NCI-H1930 (cell line): ENCODE results near the gene DGKB.
"Not testable (repeated sequence)": the region's sequence is repeated elsewhere in the genome, so short reads cannot be mapped to it uniquely, and the experiment has no call there.

Experiments used
- DNase-seq, 2 experiments: peaks; one replicate each; lab custom pipeline; 2025; lab: John Stamatoyannopoulos, UW

Gene DGKB

DNA sequence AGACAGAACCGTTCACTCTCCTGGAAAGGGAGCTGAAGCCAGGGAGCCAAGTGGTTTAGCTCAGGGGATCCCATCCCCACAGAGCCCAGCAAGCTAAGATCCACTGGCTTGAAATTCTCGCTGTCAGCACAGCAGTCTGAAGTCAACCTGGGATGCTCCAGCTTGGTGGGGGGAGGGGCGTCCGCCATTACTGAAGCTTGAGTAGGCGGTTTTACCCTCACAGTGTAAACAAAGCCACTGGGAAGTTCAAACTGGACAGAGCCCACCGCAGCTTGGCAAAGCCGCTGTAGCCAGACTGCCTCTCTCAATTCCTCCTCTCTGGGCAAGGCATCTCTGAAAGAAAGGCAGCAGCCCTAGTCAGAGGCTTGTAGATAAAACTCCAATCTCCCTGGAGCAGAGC lies 443.7 kb downstream of the DGKB start:
- DNase-seq: not testable (repeated sequence)

GRCh38 chr7:14457568-14458453 lies 444.7 kb downstream of the DGKB start:
- peak; percentile 17 to 28 for DNase-seq

DNA sequence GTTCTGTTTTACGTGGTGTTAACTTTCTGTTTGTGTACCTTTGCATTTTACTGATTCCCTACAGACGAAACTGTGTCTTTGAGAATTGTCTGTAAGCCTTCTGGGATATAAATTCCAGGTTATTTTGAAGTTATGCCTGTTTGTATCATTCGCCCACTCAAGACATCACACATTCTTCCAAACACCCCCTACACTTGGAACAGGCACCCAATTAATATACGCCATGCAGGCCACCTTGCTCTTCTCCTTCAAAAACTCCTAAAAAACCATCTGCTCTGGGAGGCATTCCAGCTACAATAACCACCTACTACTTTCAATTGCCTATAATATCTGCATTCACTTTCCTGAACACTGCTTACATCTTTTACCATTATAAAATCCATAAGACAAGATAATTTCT lies 453.3 kb downstream of the DGKB start:
- DNase-seq: no peak

GRCh38 chr7:14446829-14447228 lies 455.7 kb downstream of the DGKB start:
- no peak for DNase-seq

GRCh38 chr7:14446219-14446618 lies 456.3 kb downstream of the DGKB start:
- no peak for DNase-seq

- DNase-seq: no peak
Observed at GRCh38 chr7:14438366-14438765, 464.2 kb downstream of the DGKB start.

DNA sequence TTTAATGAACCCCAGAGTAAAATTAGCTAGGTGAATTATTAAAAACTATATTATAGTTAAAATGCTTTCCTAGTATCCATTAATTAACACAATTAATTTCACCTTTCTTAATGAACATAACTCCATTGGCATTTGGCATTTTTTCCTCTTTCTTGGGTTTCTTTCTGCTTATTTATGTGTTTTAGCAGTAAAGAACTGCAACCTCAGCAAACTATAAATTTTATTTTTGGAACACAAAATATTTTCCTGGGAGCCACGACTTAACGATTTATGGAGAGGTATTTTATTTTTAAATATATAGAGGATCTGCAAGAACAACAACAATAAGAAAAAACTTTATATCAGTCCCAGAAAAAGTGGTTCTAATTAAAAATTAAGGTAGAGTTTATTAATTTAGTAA lies 465.7 kb downstream of the DGKB start:
- no peak for DNase-seq

GRCh38 chr7:14432924-14433323 lies 469.6 kb downstream of the DGKB start:
- no peak for DNase-seq

DNA sequence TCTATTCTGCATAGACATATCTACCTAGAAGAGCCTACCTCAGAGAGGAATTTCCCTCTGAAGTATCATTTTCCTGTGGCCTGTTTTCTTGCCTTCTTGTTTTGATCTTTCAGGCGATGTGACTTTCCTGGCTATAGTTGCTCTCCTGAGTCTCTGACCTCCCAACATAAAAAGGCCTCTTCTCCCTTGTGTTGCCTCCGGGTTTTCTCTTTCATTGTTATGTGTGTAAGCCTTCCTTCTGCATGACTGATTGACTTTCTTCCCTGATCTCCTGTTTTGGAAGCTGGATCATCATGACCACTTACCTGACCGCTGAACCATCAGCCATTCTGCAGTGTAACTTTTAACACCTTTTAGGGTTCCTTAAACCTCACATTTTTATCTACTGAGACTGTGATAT lies 471.6 kb downstream of the DGKB start:
- no peak for DNase-seq

DNA sequence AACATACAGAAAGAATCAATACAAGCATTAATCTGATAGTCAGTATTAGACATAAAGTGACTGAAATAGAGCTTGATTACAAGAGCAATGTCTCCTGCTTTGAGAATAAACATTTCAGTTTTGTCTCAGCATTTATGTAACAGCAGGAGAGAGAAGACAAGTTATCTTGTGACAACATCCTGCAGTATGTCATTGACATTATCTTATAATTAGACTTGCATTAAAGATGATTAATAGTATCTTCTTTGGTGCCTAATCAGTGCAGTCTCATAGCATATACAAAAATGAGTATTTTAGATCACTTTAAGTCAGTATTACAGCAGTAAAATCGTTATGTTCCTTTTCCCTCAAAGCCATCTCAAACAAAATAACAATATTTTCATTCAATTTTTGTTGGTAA lies 477.0 kb downstream of the DGKB start:
- no peak for DNase-seq

GRCh38 chr7:14424675-14425074 lies 477.9 kb downstream of the DGKB start:
- no peak for DNase-seq

DNA sequence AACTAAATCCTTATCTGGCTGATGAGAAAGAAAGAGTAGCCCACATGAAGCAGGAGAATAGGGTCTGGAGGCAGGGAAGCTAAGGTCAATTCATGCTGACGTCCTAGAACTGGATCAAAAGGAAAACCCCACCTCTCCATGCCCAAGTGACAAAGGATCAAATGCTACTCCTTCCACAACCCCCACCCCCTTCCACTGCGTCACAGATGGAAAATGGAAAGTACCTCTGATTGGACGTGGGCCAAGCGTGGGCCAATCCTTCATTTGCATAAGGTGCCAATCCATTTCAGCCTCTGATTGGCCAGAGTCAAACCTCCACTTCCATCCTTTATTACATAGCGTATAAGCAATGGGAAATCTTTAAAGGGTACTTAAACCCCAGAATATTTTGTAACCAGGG lies 481.8 kb downstream of the DGKB start:
- DNase-seq: no peak

DNA sequence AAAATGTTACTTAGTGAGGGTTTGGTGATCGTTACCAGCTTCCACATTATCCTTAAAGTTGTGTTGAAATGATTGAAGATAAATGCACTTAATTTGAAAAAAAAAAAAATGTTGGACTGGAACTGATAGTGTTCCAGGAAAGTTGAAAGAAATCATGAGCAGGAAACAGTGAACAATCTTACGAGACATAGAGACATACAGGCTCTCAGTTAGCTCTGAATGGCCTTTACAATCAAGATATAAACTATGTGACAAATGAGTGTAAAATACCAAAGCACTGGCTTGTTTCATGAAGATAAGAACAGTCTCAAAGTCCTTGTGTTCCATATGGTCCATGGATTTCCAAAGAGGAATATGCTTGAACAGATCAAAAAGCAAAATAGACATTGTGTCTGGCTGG lies 483.0 kb downstream of the DGKB start:
- no peak for DNase-seq

DNA sequence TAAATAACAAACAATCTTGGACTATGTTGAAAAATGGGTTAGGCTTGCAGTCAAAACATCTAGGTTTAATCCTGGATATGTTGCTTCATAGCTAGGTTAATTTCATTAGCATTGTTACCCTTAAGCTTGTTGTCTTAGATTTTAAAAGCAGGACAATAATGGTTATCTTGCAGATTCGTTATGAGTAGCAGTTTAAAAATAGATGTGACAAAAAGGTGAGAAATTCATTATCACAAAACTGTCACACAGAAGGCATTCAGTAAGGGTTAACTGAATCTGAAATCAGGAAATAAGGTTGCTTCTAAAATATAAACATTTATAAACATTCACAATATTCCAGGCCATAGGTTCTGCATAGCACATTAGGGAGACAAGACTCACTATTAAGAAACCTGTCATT lies 483.9 kb downstream of the DGKB start:
- no peak for DNase-seq

GRCh38 chr7:14414274-14414986 lies 488.1 kb downstream of the DGKB start:
- no peak for DNase-seq

- no peak for DNase-seq
Observed at GRCh38 chr7:14407246-14408015, 495.1 kb downstream of the DGKB start.

DNA sequence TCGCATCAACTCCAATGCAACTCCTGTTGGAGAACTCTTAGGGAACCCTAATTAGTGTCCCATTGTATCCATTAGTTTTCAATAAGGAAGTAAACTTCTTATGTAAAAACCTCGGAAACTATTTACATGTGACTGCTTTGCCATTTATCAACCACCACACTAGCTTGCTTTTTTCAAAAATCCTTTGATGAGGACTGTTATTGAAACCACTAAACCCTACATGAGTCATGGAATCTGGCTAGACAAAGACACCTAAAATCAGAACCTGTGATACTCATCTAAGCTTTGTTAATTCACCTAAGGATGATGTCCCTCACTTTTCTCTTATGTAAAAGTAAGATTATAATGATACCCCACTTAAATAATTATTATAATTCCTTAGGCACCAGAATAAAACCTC lies 499.0 kb downstream of the DGKB start:
- DNase-seq: no peak

- DNase-seq: no peak
Observed at GRCh38 chr7:14400271-14400670, 502.3 kb downstream of the DGKB start.

GRCh38 chr7:14398526-14398925 lies 504.0 kb downstream of the DGKB start:
- no peak for DNase-seq

- DNase-seq: no peak
Observed at GRCh38 chr7:14395860-14396259, 506.7 kb downstream of the DGKB start.

DNA sequence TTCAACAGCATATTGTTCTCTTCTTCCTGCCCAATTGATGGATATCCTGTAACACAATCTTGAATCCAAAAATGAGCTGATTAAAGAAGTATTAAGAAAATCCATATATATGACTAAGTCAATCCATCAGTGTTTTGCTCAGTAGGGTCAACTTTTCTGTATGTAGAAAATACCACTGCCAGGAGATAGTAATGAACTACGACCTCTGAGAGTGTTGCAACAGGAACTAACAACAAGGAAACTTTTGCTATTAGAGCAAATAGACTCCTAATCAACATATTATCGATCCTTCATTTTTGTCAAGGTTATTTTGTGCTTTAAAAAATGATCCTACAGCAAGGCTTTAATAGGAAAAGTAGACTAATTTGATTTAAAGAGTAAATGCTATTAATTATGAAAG lies 507.8 kb downstream of the DGKB start:
- no peak for DNase-seq

- peak; percentile 83 to 84 for DNase-seq
Observed at GRCh38 chr7:14389595-14389994, 513.0 kb downstream of the DGKB start.

- peak; percentile 84 to 89 for DNase-seq
Observed at GRCh38 chr7:14389181-14389591, 513.4 kb downstream of the DGKB start.
